ENCODE measurements around the gene TANGO2.

- TF ChIP-seq POLR2A (IDR thresholded peaks at IDR 0.05; ENCODE audit: low read depth, low read length) (no peak), POLR2AphosphoS5 (IDR thresholded peaks at IDR 0.05; ENCODE audit: low read depth, low read length) (no peak), SPI1 (IDR thresholded peaks at IDR 0.05; ENCODE audit: low read depth, low read length) (no peak), TAF1 (IDR thresholded peaks at IDR 0.05; ENCODE audit: low read depth, low read length) (no peak), PAX5 (IDR thresholded peaks at IDR 0.05; ENCODE audit: insufficient read depth, low read length, severe bottlenecking) (no peak), POU2F2 (IDR thresholded peaks at IDR 0.05; ENCODE audit: low read depth, low read length) (no peak)
These were observed 42.2 kb upstream of the TANGO2 start for GRCh38 chr22:19978748-19979147.
